Measurements from ENCODE around the gene POLR2E.

POLR2E gene

GRCh38 chr19:1139126-1139525, 44.0 kb upstream of the POLR2E start:
- peaks cover 65% of the 10 kb centered on the region for H3K36me3 ChIP-seq
- H3K9me3 ChIP-seq: no peaks in the 10 kb centered on the region
- no peak for TF ChIP-seq CTCF (IDR thresholded peaks at IDR 0.05)
- H3K4me3 ChIP-seq (ENCODE audit: low read depth in 1 of 2, low read length in 1 of 2): no peak overlapping the region
- H3K27ac ChIP-seq: no peak overlapping the region
- H3K4me1 ChIP-seq (ENCODE audit: control insufficient read depth in 1 of 2, insufficient read depth in 1 of 2, low read depth in 1 of 2, low read length in 1 of 2): peaks cover 5 to 9% of the 10 kb centered on the region in 2 experiments
- H3K27me3 ChIP-seq: no peaks in the 10 kb centered on the region

- H3K9me3 ChIP-seq: no peaks in the 10 kb centered on the region
- H3K36me3 ChIP-seq: peaks cover 56% of the 10 kb centered on the region
- H3K27ac ChIP-seq: no peak overlapping the region
- no peaks in the 10 kb centered on the region for H3K27me3 ChIP-seq
- TF ChIP-seq CTCF (IDR thresholded peaks at IDR 0.05): no peak
- H3K4me1 ChIP-seq (ENCODE audit: control insufficient read depth in 1 of 2, insufficient read depth in 1 of 2, low read depth in 1 of 2, low read length in 1 of 2): peaks cover 15% of the 10 kb centered on the region in 2 experiments
- H3K4me3 ChIP-seq (ENCODE audit: low read depth in 1 of 2, low read length in 1 of 2): no peak overlapping the region
Measured at GRCh38 chr19:1138121-1138520, 42.9 kb upstream of the POLR2E start.

- Histone ChIP-seq H3K27ac (peak overlapping the region; percentile 43), H3K4me1 (ENCODE audit: control insufficient read depth in 1 of 2, insufficient read depth in 1 of 2, low read depth in 1 of 2, low read length in 1 of 2) (peaks cover 15 to 24% of the 10 kb centered on the region in 2 experiments)
- TF ChIP-seq CTCF (IDR thresholded peaks at IDR 0.05): no peak
Measured at GRCh38 chr19:1136621-1137317, 41.6 kb upstream of the POLR2E start.

GRCh38 chr19:1136201-1136600, 41.0 kb upstream of the POLR2E start:
- Histone ChIP-seq H3K4me1 (ENCODE audit: control insufficient read depth in 1 of 2, insufficient read depth in 1 of 2, low read depth in 1 of 2, low read length in 1 of 2) (peaks cover 16 to 24% of the 10 kb centered on the region in 2 experiments), H3K4me3 (ENCODE audit: low read depth in 1 of 2, low read length in 1 of 2) (no peak overlapping the region), H3K36me3 (peaks cover 38% of the 10 kb centered on the region), H3K27ac (peak overlapping the region; percentile 43), H3K9me3 (no peaks in the 10 kb centered on the region), H3K27me3 (no peaks in the 10 kb centered on the region)
- TF ChIP-seq CTCF (IDR thresholded peaks at IDR 0.05): no peak

More at GRCh38 chr19:1136621-1137317, 41.6 kb upstream of the POLR2E start:
- Histone ChIP-seq H3K27me3 (no peaks in the 10 kb centered on the region), H3K9me3 (no peaks in the 10 kb centered on the region), H3K36me3 (peaks cover 42% of the 10 kb centered on the region), H3K4me3 (ENCODE audit: low read depth in 1 of 2, low read length in 1 of 2) (no peak overlapping the region)

- peak overlapping the region; percentile 43 for H3K27ac ChIP-seq
- no peak for TF ChIP-seq CTCF (IDR thresholded peaks at IDR 0.05)
- H3K4me3 ChIP-seq (ENCODE audit: low read depth in 1 of 2, low read length in 1 of 2): no peak overlapping the region
- H3K9me3 ChIP-seq: no peaks in the 10 kb centered on the region
- peaks cover 39% of the 10 kb centered on the region for H3K36me3 ChIP-seq
- no peaks in the 10 kb centered on the region for H3K27me3 ChIP-seq
- H3K4me1 ChIP-seq (ENCODE audit: control insufficient read depth in 1 of 2, insufficient read depth in 1 of 2, low read depth in 1 of 2, low read length in 1 of 2): peaks cover 23 to 29% of the 10 kb centered on the region in 2 experiments
Measured at GRCh38 chr19:1135454-1135853, 40.3 kb upstream of the POLR2E start.
